GM23248 (cell line): ENCODE results near the gene MPP1. TPM values are rescaled to one million over a fixed set of nuclear protein-coding genes. Genes with fewer than 3 reads are reported as not detected.

Experiments
- DNase-seq: peaks from one replicate; pipeline ENCODE4 v3.0.0-alpha.2; 2015
- H2AFZ ChIP-seq: fragments of 200-600 bp; sonication (generic); 2 replicates; pipeline ENCODE4 v1.6.1; 2016; ENCODE audit warnings: antibody characterized with exemption
- H3F3A ChIP-seq: fragments of 200-600 bp; sonication (generic); 2 replicates; pipeline ENCODE4 v1.6.1; 2016; ENCODE audit warnings: mild to moderate bottlenecking, antibody characterized with exemption, mixed run types; ENCODE audit not compliant: insufficient read depth
- H3K27ac ChIP-seq: fragments of 200-600 bp; sonication (generic); 2 replicates; pipeline ENCODE4 v1.5.1; 2016; ENCODE audit warnings: mild to moderate bottlenecking
- H3K27me3 ChIP-seq: fragments of 200-600 bp; sonication (generic); replicated peaks from 2 replicates; pipeline ENCODE4 v1.6.1; 2016; ENCODE audit warnings: mild to moderate bottlenecking; ENCODE audit not compliant: insufficient read depth
- H3K36me3 ChIP-seq: fragments of 200-600 bp; sonication (generic); 2 replicates; pipeline ENCODE4 v1.6.1; 2016; ENCODE audit warnings: low read depth, mild to moderate bottlenecking
- H3K4me1 ChIP-seq: fragments of 200-600 bp; sonication (generic); 2 replicates; pipeline ENCODE4 v1.6.1; 2016; ENCODE audit warnings: mild to moderate bottlenecking; ENCODE audit not compliant: insufficient read depth
- H3K4me2 ChIP-seq: fragments of 200-600 bp; sonication (generic); one replicate; pipeline ENCODE4 v1.6.1; 2016; ENCODE audit warnings: mild to moderate bottlenecking; ENCODE audit not compliant: unreplicated experiment
- H3K4me3 ChIP-seq: fragments of 200-600 bp; sonication (generic); 2 replicates; pipeline ENCODE4 v1.5.1; 2016; ENCODE audit warnings: mild to moderate bottlenecking
- H3K79me2 ChIP-seq: fragments of 200-600 bp; sonication (generic); 2 replicates; pipeline ENCODE4 v1.6.1; 2016; ENCODE audit warnings: mild to moderate bottlenecking; ENCODE audit not compliant: insufficient read depth
- H3K9ac ChIP-seq: fragments of 200-600 bp; sonication (generic); 2 replicates; pipeline ENCODE4 v1.6.1; 2016; ENCODE audit warnings: mild to moderate bottlenecking
- H3K9me2 ChIP-seq: fragments of 200-600 bp; sonication (generic); 2 replicates; pipeline ENCODE4 v1.6.1; 2016; ENCODE audit warnings: mixed run types, mild to moderate bottlenecking, moderate library complexity; ENCODE audit not compliant: insufficient read depth
- H3K9me3 ChIP-seq: fragments of 200-600 bp; sonication (generic); one replicate; pipeline ENCODE4 v1.6.1; 2017; ENCODE audit warnings: low read depth
- H4K20me1 ChIP-seq: fragments of 200-600 bp; sonication (generic); 2 replicates; pipeline ENCODE4 v1.6.0; 2016; ENCODE audit not compliant: insufficient read depth
- EZH2 ChIP-seq: fragments of 200-600 bp; sonication (generic); IDR thresholded peaks from 2 replicates; pipeline ENCODE4 v1.6.1; 2018; ENCODE audit warnings: antibody characterized with exemption, mild to moderate bottlenecking; ENCODE audit not compliant: insufficient read depth, poor library complexity, severe bottlenecking
- EZH2phosphoT487 ChIP-seq: fragments of 200-600 bp; sonication (generic); IDR thresholded peaks from 2 replicates; pipeline ENCODE4 v1.6.1; 2018; ENCODE audit warnings: antibody characterized with exemption, moderate library complexity, mild to moderate bottlenecking, low read depth; ENCODE audit not compliant: insufficient read depth
- WGBS, 2 experiments: methylation state at CpG; one replicate each; pipeline ENCODE4 v1.1.6; 2015 to 2017; ENCODE audit warnings: low lambda C conversion rate in 2 of 2, low coverage in 1 of 2; ENCODE audit errors: missing lambda C conversion rate in 2 of 2; 5-methylcytosine and 5-hydroxymethylcytosine counted together
- in situ Hi-C: fragments of 300-500 bp; cut with MboI; formaldehyde crosslinking; loops from 2 replicates; pipeline ENCODE4 v1.15.0; 2020
- polyA plus RNA-seq: library from polyadenylated mRNA; unstranded; fragments of >200 nt; fragmentation: Nextera tagmentation; extraction: Ambion mirVana; gene quantifications from 2 replicates; pipeline ENCODE4 v1.2.1, GENCODE V29; 2016
- small RNA-seq: library from RNA; depleted of rRNA; stranded (forward); fragments of <200 nt; gene quantifications from one replicate; pipeline ENCODE3, GENCODE V24; 2014; ENCODE audit warnings: low read depth, low replicate concordance
- total RNA-seq: library from RNA; depleted of rRNA; stranded (reverse); fragments of >200 nt; shearing (Covaris generic); gene quantifications from 2 replicates; pipeline ENCODE4 v1.2.3, GENCODE V29; 2014; rRNA removed

MPP1 gene
- total and polyA plus RNA-seq, 2 experiments from 2014 or later, result 16.6 to 22.7 TPM

DNA sequence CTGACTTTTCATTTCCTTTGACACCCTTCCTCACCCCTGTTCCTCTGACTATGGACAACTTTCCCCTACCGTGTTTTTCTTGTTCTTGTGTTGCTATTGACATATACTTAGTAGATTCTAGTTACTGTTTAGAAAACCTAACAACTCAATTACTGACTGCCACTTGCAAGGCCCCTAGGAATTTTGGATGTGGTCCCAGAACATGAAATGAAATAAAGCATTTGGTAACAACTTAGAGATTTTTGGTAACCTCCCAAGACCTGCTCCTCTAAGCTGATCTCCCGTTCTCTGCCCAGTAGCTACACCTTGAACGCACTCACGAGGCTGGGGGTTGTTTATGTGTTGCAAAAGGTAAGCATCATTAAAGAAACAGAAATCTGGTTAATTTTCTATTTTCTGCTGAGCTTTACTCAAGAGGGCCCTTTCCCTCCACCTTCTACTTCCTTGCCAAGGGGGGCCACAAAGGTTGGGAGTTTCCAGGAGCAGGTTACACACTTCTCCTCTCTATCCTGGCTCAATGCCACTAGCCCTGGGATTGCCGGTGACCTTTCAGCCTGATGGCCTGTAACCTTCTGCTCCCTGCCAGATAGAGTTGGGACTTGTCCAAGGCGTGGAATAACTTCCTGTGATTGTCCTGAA lies 74.9 kb downstream of the MPP1 start:
- no peaks in the 10 kb centered on the region for H3K9me2 ChIP-seq
- H3K36me3 ChIP-seq, result no peaks in the 10 kb centered on the region
- peak overlapping the region; percentile 15; the same call in 1 of the 2 replicates for H3K27ac ChIP-seq
- no peaks in the 10 kb centered on the region for H4K20me1 ChIP-seq
- in situ Hi-C loops, result no loop called here
- H3K9me3 ChIP-seq, result no peaks in the 10 kb centered on the region
- H3K4me2 ChIP-seq, result peak overlapping the region; percentile 42
- H3K79me2 ChIP-seq, result no peaks in the 10 kb centered on the region
- no peaks in the 10 kb centered on the region for H3K27me3 ChIP-seq
- WGBS, 2 experiments, result 31 to 43% methylated on average over 5 to 6 of the region's 6 CpGs
- H3K4me3 ChIP-seq, result no peak overlapping the region
- peak; percentile 72 for DNase-seq
- no peak overlapping the region for H2AFZ ChIP-seq
- peaks cover 65% of the 10 kb centered on the region for H3F3A ChIP-seq
- TF ChIP-seq EZH2 (no peak), EZH2phosphoT487 (no peak)
- peaks cover 69% of the 10 kb centered on the region for H3K4me1 ChIP-seq
- H3K9ac ChIP-seq, result no peak overlapping the region

DNA sequence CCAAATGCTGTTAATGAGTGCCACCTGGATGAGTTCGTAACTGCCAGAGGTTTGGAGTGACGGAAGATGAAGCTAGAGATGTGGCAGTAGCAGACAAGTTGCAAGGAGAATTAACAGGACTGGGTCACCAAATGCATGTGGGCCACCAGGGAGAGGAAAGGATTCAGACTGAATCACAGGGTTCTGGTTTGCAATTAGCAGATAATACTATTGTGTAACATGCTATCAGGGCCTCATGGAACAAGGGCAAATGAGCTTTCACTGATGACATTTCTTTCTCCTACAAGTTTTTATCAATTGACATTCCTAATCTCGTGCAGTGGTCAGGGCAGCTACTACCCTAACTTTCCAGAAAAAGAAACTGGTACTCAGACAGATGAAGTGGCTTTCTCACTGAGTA lies 75.8 kb downstream of the MPP1 start:
- H3K9ac ChIP-seq, result no peak overlapping the region
- peak; percentile 34 for DNase-seq
- H3F3A ChIP-seq, result peaks cover 56% of the 10 kb centered on the region
- no peaks in the 10 kb centered on the region for H3K27me3 ChIP-seq
- H3K9me2 ChIP-seq, result no peaks in the 10 kb centered on the region
- no peak for TF ChIP-seq EZH2phosphoT487
- TF ChIP-seq EZH2, result no peak
- H3K79me2 ChIP-seq, result no peaks in the 10 kb centered on the region
- WGBS, 2 experiments, result 55 to 63% methylated on average over 3 of the region's 3 CpGs
- no peaks in the 10 kb centered on the region for H4K20me1 ChIP-seq
- peak overlapping the region; percentile 28 for H3K4me2 ChIP-seq
- H3K9me3 ChIP-seq, result no peaks in the 10 kb centered on the region
- no peaks in the 10 kb centered on the region for H3K36me3 ChIP-seq
- in situ Hi-C loops, result no loop called here
- no peak overlapping the region for H3K4me3 ChIP-seq
- H2AFZ ChIP-seq, result no peak overlapping the region
- H3K27ac ChIP-seq, result peak overlapping the region; percentile 15; the same call in 1 of the 2 replicates
- peaks cover 60% of the 10 kb centered on the region for H3K4me1 ChIP-seq

Small RNAs within 50 kb of the gene (small RNA-seq; reads per million reads assigned to genes)
- gene SNORA36A, result not detected

Other genes starting within 250 kb of the MPP1 start
- gene CTAG1A, start 220.4 kb downstream of the MPP1 start, total RNA-seq, result not detected in 2 replicates
- not detected in 2 replicates for gene CTAG1A, start 220.4 kb downstream of the MPP1 start, polyA plus RNA-seq
- gene CTAG1B, start 186.2 kb downstream of the MPP1 start, total RNA-seq, result not detected in 2 replicates
- not detected in 2 replicates for gene CTAG1B, start 186.2 kb downstream of the MPP1 start, polyA plus RNA-seq
- not detected in 2 replicates for gene CTAG2, start 151.9 kb downstream of the MPP1 start, total RNA-seq
- not detected in 2 replicates for gene CTAG2, start 151.9 kb downstream of the MPP1 start, polyA plus RNA-seq
- gene GAB3, start 54.4 kb downstream of the MPP1 start, total RNA-seq, result 0.25 and 0.76 TPM in 2 replicates
- 0.89 and 1.0 TPM in 2 replicates for gene GAB3, start 54.4 kb downstream of the MPP1 start, polyA plus RNA-seq
- gene DKC1, start 42.6 kb downstream of the MPP1 start, total RNA-seq, result 30.0 and 40.1 TPM in 2 replicates
- gene DKC1, start 42.6 kb downstream of the MPP1 start, polyA plus RNA-seq, result 41.3 and 42.9 TPM in 2 replicates
- not detected in 2 replicates for gene SMIM9, start 29.2 kb upstream of the MPP1 start, total RNA-seq
- not detected in 2 replicates for gene SMIM9, start 29.2 kb upstream of the MPP1 start, polyA plus RNA-seq
- 2.9 and 11.1 TPM in 2 replicates for gene F8A1, start 80.9 kb upstream of the MPP1 start, total RNA-seq
- gene F8A1, start 80.9 kb upstream of the MPP1 start, polyA plus RNA-seq, result 18.9 and 23.4 TPM in 2 replicates
- 1.6 and 4.1 TPM in 2 replicates for gene F8, start 217.2 kb upstream of the MPP1 start, total RNA-seq
- 5.5 and 6.9 TPM in 2 replicates for gene F8, start 217.2 kb upstream of the MPP1 start, polyA plus RNA-seq
- gene FUNDC2, start 221.4 kb upstream of the MPP1 start, total RNA-seq, result 35.2 and 41.0 TPM in 2 replicates
- 84.9 and 86.9 TPM in 2 replicates for gene FUNDC2, start 221.4 kb upstream of the MPP1 start, polyA plus RNA-seq